Umbilical cord (tissue), 2 donors: ENCODE results near the gene FAM8A1. TPM values are rescaled to one million over a fixed set of nuclear protein-coding genes. Genes with fewer than 3 reads are reported as not detected.
A peak's percentile ranks its signal among the peaks of the same experiment; 100 is the strongest.

ENCODE experiments used
- DNase-seq: peaks from one replicate; pipeline ENCODE4 v3.0.0-alpha.2; 2015; ENCODE audit warnings: low spot score
- total RNA-seq: library from RNA; depleted of rRNA; stranded (reverse); fragments of >200 nt; gene quantifications from one replicate; pipeline ENCODE4 v1.2.3, GENCODE V29; 2014; ENCODE audit warnings: low replicate concordance; ENCODE audit not compliant: insufficient read depth

The FAM8A1 gene
- total RNA-seq, 1 donor from 2014 or later, result 39.7 TPM

DNA sequence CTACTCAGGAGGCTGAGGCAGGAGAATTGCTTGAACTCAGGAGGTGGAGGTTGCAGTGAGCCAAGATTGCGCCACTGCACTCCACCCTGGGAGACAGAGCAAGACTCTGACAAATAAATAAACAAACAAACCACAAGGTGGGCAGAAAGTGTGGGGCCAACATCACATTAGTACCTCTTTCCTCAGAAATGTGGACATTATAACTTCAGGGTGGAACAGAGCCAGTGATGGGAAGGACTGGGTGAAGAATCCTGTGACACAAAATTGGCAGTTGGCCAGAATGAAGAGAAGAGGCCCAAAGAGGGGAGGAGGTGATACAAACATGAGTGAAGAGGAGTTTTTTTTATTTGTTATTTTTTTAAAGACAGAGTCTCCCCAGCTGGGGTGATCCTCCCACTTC is 56.0 kb downstream of the FAM8A1 start:
- DNase-seq, result no peak

DNA sequence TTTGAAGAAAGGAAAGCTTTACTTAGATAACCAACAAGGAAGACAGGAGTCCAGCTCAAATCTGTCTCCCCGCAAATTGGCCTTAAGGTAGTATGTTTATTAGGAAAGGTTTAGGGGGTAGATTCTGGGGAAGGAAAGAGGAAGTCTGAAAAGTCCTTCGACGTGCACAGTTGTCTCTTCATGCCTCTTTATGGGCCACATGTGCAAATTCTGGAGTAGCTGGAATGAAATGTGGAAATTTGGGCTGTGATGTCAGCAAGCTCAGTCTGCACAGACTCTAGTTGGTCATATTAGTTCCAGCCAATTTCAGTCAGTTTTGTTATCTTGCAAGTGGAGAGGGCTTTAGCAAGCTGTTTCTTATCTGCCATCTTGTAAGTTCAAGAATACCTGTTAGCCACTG is 56.5 kb downstream of the FAM8A1 start:
- peak; percentile 7 for DNase-seq

Other genes with a start within 250 kb of the FAM8A1 start
- gene CAP2, start 206.7 kb upstream of the FAM8A1 start, total RNA-seq, result 32.0 TPM
- 22.1 TPM for gene NUP153, start 106.6 kb downstream of the FAM8A1 start, total RNA-seq